NCI-H1694 (cell line): ENCODE measurements around the gene PDE3A.
"Not testable (repeated sequence)": the region's sequence is repeated elsewhere in the genome, so short reads cannot be mapped to it uniquely, and the experiment has no call there.

ENCODE experiments used
- DNase-seq: peaks from one replicate; lab custom pipeline; 2025; lab: John Stamatoyannopoulos, UW

Gene PDE3A

GRCh38 chr12:20615020-20615419 is 246.7 kb downstream of the PDE3A start:
- not testable (repeated sequence) for DNase-seq

GRCh38 chr12:20616093-20616492 is 247.8 kb downstream of the PDE3A start:
- DNase-seq = no peak

GRCh38 chr12:20620261-20620660 is 251.9 kb downstream of the PDE3A start:
- no peak for DNase-seq

DNA sequence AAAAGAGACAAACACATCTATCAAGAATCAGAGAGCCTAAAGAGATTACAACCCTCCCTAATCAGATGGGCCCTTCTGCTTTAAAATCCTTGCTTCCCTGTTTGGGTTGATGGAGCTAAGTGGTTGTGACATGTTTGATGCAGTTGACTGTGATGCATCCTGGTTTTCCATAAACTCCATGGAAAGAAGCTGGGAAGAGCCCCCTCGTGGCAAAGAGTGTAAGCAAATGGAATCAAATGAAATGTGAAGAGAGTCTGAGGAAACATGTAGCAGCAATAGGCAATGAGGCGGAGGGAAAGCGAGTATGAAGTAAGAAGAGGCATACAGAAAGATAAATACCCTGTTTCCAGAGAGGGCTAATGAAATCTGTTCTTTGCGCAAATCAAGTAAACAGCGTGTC is 256.4 kb downstream of the PDE3A start:
- DNase-seq = peak; percentile 43

DNA sequence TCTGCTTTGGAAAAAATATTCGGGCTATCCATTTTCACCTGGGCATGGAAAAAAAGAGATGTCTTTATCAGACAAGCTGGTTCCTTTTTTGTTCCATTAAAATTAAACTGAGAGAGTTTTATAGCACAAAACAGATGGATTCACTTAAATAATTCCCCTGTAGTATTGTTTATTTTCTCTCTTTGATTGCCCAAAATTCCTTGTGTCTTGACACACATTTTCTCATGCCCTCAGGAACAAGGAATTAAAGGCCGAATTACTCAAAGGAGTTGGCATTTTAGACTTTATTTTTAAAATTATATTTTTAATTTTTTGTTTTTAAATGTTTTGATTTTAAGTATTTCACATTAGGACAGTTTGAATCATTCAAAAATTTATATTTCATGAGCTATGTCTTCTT is 257.2 kb downstream of the PDE3A start:
- DNase-seq = no peak

GRCh38 chr12:20627001-20627588 is 258.8 kb downstream of the PDE3A start:
- DNase-seq = no peak

- no peak for DNase-seq
These were observed 260.0 kb downstream of the PDE3A start for GRCh38 chr12:20628226-20628787.

GRCh38 chr12:20628999-20629398 is 260.7 kb downstream of the PDE3A start:
- no peak for DNase-seq

GRCh38 chr12:20629414-20630156 is 261.2 kb downstream of the PDE3A start:
- no peak for DNase-seq

DNA sequence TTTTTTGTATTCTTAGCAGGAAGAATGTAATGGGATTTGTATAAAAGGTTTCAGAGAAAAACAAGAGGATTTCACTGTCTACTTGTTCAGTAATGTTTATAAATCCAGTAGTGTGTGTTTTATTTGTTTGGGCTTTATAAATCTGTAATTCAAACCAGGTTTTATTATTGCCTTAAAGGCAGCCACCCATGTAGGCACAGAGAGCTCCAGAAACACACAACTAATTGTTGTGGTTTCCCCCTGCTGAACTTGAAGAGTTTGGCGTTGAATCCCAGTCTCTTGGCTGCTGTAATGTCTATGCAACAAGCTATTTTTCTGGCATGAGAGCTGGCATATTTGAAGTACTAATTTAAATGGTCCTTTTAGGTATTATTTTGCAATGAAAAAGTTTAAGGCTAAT is 263.4 kb downstream of the PDE3A start:
- no peak for DNase-seq

DNA sequence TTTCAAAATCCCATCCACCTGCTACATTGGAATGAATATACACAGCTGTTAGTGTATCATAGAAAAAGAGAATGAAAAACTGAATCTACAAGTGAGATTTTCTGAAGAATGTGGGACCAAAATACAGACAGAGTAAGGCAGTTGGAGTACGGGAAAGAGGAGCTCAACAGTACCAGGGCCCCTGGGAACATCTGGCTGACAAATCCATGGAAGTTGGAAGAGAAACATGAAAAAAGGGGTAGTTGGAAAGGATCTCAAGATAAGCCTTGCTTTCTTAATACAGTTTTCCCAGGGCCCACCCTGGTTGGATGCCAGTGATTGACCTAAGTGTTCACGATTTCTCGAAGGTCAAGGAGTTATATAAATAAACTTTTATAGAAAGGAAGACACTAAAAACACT is 272.8 kb downstream of the PDE3A start:
- DNase-seq = no peak

GRCh38 chr12:20643822-20644221 is 275.5 kb downstream of the PDE3A start:
- no peak for DNase-seq

DNA sequence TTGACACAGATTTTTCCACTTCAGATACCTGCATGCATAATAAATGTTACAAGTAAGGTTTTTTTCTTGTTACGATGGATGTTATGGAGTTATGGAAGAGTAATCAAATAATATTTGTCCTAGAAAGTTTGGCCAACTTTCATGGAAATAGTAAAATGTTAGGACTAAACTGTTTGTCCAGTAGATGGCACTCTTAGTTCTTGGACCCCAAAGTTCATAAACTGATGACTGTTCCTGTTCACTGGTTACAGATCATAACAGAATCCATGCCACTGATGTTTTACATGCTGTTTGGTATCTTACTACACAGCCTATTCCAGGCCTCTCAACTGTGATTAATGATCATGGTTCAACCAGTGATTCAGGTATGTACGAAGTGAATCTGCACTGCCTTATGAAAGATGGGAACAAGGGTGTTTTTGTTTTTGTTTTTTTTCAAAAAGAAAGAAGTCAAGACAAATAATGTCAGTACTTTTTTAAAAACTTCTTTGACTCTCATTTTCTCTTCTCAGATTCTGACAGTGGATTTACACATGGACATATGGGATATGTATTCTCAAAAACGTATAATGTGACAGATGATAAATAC is 278.0 kb downstream of the PDE3A start:
- peak; percentile 37 for DNase-seq

- no peak for DNase-seq
These were observed 285.5 kb downstream of the PDE3A start for GRCh38 chr12:20653871-20654270.

- DNase-seq = no peak
These were observed 288.3 kb downstream of the PDE3A start for GRCh38 chr12:20656600-20656999.

GRCh38 chr12:20657496-20657895 is 289.2 kb downstream of the PDE3A start:
- no peak for DNase-seq

DNA sequence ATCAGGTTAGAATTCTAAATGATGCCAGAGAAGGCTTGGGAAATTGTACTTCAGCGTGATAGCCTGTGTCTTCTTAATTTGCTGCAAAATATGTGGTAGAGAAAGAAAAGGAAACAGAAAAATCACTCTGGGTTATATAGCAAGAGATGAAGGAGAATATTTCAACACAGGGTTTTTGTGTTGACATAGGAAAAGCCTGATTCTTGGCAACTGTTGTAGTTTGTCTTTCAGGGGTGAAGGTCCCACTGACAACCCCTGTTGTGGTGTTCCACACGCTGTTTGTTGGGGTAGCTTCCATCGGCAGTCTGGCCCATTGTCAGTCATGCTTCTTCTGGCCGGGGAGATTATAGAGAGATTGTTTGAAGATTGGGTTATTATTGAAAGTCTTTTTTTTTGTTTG is 313.0 kb downstream of the PDE3A start:
- no peak for DNase-seq

- DNase-seq = no peak
These were observed 326.9 kb downstream of the PDE3A start, which contains the start of gene SLCO1C1 for GRCh38 chr12:20695232-20695631. Gene SLCO1C1 (plus strand): TSS chr12:20695332. CDS start chr12:20699577, 4,245 bp downstream.

DNA sequence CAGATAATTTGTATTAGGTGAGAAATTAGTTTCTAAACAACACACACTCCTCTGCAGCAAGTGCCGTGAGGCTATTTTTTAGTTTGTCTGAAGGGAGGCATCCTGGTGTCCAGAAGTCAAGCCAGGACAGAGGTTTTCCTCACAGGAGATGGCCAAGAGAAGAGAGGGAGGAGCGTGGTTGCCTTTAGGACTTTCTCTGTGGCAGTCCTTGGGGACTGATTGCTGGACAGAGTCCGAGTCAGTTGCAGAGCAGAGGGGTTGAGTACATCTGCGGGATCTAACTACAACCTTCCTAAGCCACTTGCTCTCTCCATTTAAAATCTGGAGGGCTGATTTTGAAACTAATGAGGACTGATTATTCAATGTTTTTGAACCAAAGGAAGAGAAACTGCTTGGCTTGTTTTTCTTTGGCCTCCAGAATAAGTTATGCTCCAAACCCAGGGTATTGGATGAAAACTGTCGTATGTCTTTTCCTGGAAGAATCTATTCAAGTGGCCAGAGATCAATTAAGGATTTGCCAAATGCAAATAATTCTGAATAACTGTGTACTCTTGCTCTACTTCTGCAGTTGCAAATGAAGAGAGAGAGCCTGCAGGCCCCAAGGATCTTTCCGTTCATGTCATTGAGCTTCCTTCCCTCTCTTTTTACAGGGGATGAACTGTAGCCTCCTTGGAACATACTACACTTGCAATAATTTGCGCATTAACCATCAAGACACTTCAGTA is 328.0 kb downstream of the PDE3A start:
- DNase-seq = no peak

DNA sequence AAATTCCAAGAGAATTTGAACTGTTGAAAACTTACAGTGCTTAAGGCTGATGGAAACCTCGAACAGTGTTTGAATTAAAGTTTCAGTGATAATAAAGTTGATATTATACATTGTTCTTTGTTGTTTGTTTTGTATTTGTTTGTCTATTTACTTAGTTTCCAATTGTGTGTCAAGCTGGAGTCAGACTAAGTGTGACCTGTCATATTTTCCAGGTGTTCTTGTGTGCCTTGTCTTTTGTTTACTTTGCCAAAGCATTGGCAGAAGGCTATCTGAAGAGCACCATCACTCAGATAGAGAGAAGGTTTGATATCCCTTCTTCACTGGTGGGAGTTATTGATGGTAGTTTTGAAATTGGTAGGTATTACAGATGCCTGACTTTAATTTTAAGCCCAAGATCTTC is 332.8 kb downstream of the PDE3A start:
- DNase-seq = no peak

GRCh38 chr12:20704860-20705259 is 336.5 kb downstream of the PDE3A start:
- DNase-seq = no peak

DNA sequence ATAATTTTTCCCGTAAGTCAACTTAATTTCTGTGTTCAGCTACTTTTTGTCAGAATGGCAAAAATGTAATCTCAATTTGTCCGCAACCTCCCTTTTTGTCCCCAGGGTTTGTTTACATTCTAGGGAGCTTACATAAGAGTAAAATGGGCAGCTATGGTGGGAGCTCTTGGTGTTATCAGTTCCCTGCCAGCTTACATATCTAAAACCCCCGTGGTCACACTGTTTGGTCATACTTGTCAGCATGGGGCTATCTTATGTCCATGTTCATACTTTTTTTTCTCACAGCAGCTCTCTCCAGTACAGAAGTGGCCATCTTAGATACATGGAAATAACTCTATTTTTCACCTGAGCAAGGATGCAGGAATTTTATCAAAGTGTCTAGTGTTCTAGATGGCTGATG is 343.5 kb downstream of the PDE3A start:
- no peak for DNase-seq
